ENCODE results near the gene TNIP1. TPM values are rescaled to one million over a fixed set of nuclear protein-coding genes. Genes with fewer than 3 reads are reported as not detected.

TNIP1 gene
- polyA plus RNA-seq, 1 of the 3 experiments (the other 2 are of a cell fraction): 46.2 TPM

DNA sequence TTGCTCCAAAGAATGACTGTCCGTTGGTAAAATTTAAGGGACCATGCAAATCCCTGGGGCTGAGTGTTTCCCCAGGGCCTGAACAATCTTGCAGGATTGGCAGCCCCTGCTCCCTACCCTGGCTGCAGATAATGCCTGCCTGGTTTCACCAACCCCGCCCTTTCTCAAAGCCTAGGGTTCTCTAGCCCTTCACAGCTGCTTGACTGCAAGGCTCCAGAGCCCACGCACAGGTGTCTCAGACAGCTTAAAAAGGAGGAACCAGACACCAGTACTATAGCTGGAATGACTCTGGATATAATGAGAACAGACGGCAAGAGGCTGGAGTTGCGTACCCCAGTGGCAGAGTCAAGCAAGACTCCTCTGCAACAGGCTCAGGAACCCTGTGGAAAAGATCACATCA, 25.2 kb upstream of the TNIP1 start (continued):
- TF ChIP-seq, protein P1, sequence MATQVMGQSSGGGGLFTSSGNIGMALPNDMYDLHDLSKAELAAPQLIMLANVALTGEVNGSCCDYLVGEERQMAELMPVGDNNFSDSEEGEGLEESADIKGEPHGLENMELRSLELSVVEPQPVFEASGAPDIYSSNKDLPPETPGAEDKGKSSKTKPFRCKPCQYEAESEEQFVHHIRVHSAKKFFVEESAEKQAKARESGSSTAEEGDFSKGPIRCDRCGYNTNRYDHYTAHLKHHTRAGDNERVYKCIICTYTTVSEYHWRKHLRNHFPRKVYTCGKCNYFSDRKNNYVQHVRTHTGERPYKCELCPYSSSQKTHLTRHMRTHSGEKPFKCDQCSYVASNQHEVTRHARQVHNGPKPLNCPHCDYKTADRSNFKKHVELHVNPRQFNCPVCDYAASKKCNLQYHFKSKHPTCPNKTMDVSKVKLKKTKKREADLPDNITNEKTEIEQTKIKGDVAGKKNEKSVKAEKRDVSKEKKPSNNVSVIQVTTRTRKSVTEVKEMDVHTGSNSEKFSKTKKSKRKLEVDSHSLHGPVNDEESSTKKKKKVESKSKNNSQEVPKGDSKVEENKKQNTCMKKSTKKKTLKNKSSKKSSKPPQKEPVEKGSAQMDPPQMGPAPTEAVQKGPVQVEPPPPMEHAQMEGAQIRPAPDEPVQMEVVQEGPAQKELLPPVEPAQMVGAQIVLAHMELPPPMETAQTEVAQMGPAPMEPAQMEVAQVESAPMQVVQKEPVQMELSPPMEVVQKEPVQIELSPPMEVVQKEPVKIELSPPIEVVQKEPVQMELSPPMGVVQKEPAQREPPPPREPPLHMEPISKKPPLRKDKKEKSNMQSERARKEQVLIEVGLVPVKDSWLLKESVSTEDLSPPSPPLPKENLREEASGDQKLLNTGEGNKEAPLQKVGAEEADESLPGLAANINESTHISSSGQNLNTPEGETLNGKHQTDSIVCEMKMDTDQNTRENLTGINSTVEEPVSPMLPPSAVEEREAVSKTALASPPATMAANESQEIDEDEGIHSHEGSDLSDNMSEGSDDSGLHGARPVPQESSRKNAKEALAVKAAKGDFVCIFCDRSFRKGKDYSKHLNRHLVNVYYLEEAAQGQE (IDR thresholded peaks at IDR 0.05; ENCODE audit: low read depth, low read length): no peak
- TF ChIP-seq TAF1 (IDR thresholded peaks at IDR 0.05; ENCODE audit: borderline replicate concordance, low read depth, low read length) (no peak), EP300 (IDR thresholded peaks at IDR 0.05; ENCODE audit: borderline replicate concordance in 1 of 2, low read depth in 1 of 2, low read length in 1 of 2) (no peak), GATA2 (CRISPR knock-in tag; IDR thresholded peaks at IDR 0.05) (no peak), MEF2A (IDR thresholded peaks at IDR 0.05; ENCODE audit: borderline replicate concordance, low read depth) (no peak), SIN3A (IDR thresholded peaks at IDR 0.05; ENCODE audit: borderline replicate concordance, low read depth, low read length) (no peak), EZH2phosphoT487 (IDR thresholded peaks at IDR 0.05; ENCODE audit: borderline replicate concordance, low read depth) (no peak), RCOR1 (IDR thresholded peaks at IDR 0.05; ENCODE audit: low read length) (no peak), TCF12 (IDR thresholded peaks at IDR 0.05) (no peak), POLR2AphosphoS5 (IDR thresholded peaks at IDR 0.05; ENCODE audit: low read depth, low read length) (no peak), FOSL2 (IDR thresholded peaks at IDR 0.05; ENCODE audit: borderline replicate concordance, low read depth) (no peak)
- TF ChIP-seq, protein P2, sequence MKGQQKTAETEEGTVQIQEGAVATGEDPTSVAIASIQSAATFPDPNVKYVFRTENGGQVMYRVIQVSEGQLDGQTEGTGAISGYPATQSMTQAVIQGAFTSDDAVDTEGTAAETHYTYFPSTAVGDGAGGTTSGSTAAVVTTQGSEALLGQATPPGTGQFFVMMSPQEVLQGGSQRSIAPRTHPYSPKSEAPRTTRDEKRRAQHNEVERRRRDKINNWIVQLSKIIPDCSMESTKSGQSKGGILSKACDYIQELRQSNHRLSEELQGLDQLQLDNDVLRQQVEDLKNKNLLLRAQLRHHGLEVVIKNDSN (IDR thresholded peaks at IDR 0.05; ENCODE audit: borderline replicate concordance, low read depth): no peak

DNA sequence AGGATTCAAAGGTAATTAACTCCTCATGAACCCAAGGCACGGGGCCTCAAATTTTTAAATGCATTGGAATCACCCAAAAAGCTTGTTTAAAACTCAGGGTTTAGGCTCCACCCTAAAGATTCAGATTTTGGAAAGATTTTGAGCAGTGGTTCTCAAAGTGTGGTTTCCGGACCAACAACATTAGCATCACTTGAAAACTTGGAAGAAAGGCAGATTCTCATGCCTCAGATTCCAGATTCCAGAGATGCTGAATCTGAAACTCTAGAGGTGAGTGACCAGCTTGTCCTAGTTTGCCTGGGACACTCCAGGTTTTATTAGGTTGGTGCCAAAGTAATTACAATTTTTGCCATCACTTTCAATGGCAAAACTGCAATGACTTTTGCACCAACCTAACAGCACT, 24.7 kb upstream of the TNIP1 start:
- Histone ChIP-seq H2AFZ (ENCODE audit: low read depth) (no peak overlapping the region), H3K27ac (ENCODE audit: low read depth in 2 of 2, low read length in 1 of 2) (no peak overlapping the region), H3F3A (replicated peaks; ENCODE audit: insufficient read depth) (no peaks in the 10 kb centered on the region), H4K20me1 (ENCODE audit: insufficient read depth) (no peaks in the 10 kb centered on the region), H3K27me3 (ENCODE audit: insufficient read depth) (no peaks in the 10 kb centered on the region), H3K79me2 (ENCODE audit: insufficient read depth) (no peaks in the 10 kb centered on the region), H3K9ac (no peak overlapping the region), H3K4me2 (no peak overlapping the region), H3K9me3 (no peaks in the 10 kb centered on the region), H3K4me3 (ENCODE audit: low read depth in 2 of 2, low read length in 1 of 2) (no peak overlapping the region), H3K4me1 (ENCODE audit: control insufficient read depth in 1 of 2, insufficient read depth in 2 of 2, low read depth in 1 of 2, low read length in 1 of 2) (peaks cover 0 to 3% of the 10 kb centered on the region in 2 experiments; a peak in 1 of 4 replicates), H3K9me2 (no peaks in the 10 kb centered on the region), H3K36me3 (replicated peaks in 1 of 2; ENCODE audit: control insufficient read depth in 1 of 2, insufficient read depth in 2 of 2, low read length in 1 of 2) (peaks cover 20 to 43% of the 10 kb centered on the region in 2 experiments)
- DNase-seq: no peak
- POLR2A ChIA-PET: no interaction called here
- CTCF ChIA-PET: interaction anchor here (2.2 to 16.3 kb wide), 3 partner anchors 10 to 53 kb away, joined by 8 to 441 read pairs (median 30); no protein-coding TSS in a partner anchor
- WGBS (ENCODE audit: low lambda C conversion rate): 87% methylated on average over 2 of the region's 2 CpGs
- TF ChIP-seq TCF12 (IDR thresholded peaks at IDR 0.05) (no peak), SIN3A (IDR thresholded peaks at IDR 0.05; ENCODE audit: borderline replicate concordance, low read depth, low read length) (no peak), ELF1 (IDR thresholded peaks at IDR 0.05) (no peak), TEAD4 (IDR thresholded peaks at IDR 0.05; ENCODE audit: borderline replicate concordance, insufficient read depth) (no peak), RCOR1 (IDR thresholded peaks at IDR 0.05; ENCODE audit: low read length) (no peak), NFIC (IDR thresholded peaks at IDR 0.05; ENCODE audit: borderline replicate concordance) (no peak), TAF1 (IDR thresholded peaks at IDR 0.05; ENCODE audit: borderline replicate concordance, low read depth, low read length) (no peak), MEF2A (IDR thresholded peaks at IDR 0.05; ENCODE audit: borderline replicate concordance, low read depth) (no peak), FOXM1 (IDR thresholded peaks at IDR 0.05; ENCODE audit: low read depth) (no peak), NRF1 (IDR thresholded peaks at IDR 0.05; ENCODE audit: low read depth, low read length) (no peak), EZH2phosphoT487 (IDR thresholded peaks at IDR 0.05; ENCODE audit: borderline replicate concordance, low read depth) (no peak), RXRA (IDR thresholded peaks at IDR 0.05; ENCODE audit: borderline replicate concordance, low read depth) (no peak), SMC3 (IDR thresholded peaks at IDR 0.05; ENCODE audit: low read depth, low read length) (no peak)
- TF ChIP-seq, protein P3, sequence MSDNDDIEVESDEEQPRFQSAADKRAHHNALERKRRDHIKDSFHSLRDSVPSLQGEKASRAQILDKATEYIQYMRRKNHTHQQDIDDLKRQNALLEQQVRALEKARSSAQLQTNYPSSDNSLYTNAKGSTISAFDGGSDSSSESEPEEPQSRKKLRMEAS (IDR thresholded peaks at IDR 0.05; ENCODE audit: low read depth): no peak
- TF ChIP-seq, protein P2 (IDR thresholded peaks at IDR 0.05; ENCODE audit: borderline replicate concordance, low read depth): no peak
- TF ChIP-seq, protein P4, sequence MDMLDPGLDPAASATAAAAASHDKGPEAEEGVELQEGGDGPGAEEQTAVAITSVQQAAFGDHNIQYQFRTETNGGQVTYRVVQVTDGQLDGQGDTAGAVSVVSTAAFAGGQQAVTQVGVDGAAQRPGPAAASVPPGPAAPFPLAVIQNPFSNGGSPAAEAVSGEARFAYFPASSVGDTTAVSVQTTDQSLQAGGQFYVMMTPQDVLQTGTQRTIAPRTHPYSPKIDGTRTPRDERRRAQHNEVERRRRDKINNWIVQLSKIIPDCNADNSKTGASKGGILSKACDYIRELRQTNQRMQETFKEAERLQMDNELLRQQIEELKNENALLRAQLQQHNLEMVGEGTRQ (IDR thresholded peaks at IDR 0.05; ENCODE audit: borderline replicate concordance, low read depth, low read length): no peak
- TF ChIP-seq, protein P5, sequence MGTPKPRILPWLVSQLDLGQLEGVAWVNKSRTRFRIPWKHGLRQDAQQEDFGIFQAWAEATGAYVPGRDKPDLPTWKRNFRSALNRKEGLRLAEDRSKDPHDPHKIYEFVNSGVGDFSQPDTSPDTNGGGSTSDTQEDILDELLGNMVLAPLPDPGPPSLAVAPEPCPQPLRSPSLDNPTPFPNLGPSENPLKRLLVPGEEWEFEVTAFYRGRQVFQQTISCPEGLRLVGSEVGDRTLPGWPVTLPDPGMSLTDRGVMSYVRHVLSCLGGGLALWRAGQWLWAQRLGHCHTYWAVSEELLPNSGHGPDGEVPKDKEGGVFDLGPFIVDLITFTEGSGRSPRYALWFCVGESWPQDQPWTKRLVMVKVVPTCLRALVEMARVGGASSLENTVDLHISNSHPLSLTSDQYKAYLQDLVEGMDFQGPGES (IDR thresholded peaks at IDR 0.05; ENCODE audit: low read depth, low read length): no peak
- TF ChIP-seq, protein P6, sequence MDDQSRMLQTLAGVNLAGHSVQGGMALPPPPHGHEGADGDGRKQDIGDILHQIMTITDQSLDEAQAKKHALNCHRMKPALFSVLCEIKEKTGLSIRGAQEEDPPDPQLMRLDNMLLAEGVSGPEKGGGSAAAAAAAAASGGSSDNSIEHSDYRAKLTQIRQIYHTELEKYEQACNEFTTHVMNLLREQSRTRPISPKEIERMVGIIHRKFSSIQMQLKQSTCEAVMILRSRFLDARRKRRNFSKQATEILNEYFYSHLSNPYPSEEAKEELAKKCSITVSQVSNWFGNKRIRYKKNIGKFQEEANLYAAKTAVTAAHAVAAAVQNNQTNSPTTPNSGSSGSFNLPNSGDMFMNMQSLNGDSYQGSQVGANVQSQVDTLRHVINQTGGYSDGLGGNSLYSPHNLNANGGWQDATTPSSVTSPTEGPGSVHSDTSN (IDR thresholded peaks at IDR 0.05): no peak

Measured in SK-N-SH (cell line).